OCI-LY3 (cell line): ENCODE data around the gene DPYD.

Experiments
- CTCF ChIP-seq: fragments of 200-600, 300-600 bp; sonication (generic); IDR thresholded peaks from 2 replicates; pipeline ENCODE4 v1.5.1; 2014; ENCODE audit warnings: antibody characterized with exemption, low read length, low read depth
- EZH2phosphoT487 ChIP-seq: fragments of 200-600 bp; shearing (Covaris generic); IDR thresholded peaks from 2 replicates; pipeline ENCODE4 v1.6.1; 2018; ENCODE audit warnings: antibody characterized with exemption, mixed run types, low read depth

DNA sequence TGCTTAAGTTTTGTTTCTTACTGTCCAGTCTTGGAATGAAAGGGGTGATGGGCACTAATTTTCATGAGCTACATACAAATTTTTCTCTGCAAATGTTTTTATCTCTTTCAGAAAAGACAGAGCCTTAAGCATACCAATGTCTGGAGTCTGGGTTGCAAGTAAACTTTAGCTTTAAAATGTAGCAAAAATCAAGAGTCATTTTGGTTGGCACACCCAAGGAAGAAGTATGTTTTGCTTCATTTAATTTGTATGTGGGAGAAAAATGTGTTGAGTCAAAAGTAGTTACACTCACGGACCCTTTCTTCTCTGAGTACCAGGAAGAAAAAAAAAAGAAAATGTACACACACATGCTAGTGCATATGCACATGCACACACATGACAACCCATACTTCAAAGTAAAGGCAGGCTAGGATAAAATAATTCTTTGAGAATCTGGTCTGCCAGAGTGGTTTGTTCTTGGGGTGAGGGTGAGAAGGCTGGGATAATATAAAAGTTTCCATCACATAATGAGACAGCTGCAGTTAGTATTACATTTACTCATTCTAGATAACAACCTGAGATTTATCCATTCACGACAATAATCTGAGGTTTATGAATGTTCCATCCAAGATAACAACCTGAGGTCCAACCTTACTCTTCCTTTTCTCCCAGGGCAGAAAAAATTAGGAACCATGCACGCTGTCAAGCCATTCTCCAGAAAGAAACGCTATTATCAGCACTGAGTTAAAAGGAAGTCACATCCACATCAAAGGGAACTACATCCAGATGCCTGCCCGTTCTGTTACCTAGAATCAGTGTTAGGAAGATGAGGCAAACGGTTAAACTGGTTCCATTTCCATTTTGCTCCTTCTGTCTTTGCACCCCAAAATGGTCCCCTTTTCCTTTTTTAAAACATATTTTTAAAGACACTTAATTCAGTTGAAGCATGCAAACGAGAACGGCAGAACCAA is 9.3 kb downstream of the DPYD start:
- TF ChIP-seq CTCF: no peak
- no peak for TF ChIP-seq EZH2phosphoT487
